HG02588 (cell line): Measurements from ENCODE around the gene RASGEF1B.
"Not testable (repeated sequence)": the region's sequence is repeated elsewhere in the genome, so short reads cannot be mapped to it uniquely, and the experiment has no call there.

ENCODE experiments used
- ATAC-seq: cut with Tn5 transposase; IDR thresholded peaks from one replicate; pipeline ENCODE4 v1.9.1; 2021; ENCODE audit warnings: mild to moderate bottlenecking, moderate library complexity; ENCODE audit not compliant: unreplicated experiment

Gene RASGEF1B

DNA sequence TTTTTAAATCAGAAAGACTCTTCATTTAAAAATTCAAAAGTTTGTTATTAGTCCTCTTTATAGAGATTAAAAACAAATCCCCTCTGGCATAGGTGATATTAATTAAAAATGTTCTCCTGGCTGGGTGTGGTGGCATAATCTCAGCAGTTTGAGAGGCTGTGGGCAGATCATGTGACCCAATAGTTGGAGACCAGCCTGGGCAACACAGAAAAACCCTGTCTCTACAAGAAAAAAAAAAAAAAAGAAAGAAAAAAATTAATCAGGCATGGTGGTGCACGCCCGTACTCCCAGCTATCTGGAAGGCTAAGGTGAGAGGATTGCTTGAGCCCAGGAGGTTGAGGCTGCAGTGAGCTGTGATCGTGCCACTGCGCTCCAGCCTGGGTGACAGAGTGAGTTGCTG is 38.9 kb downstream of the RASGEF1B start:
- no peak for ATAC-seq

GRCh38 chr4:81431971-81432370 is 39.7 kb downstream of the RASGEF1B start:
- no peak for ATAC-seq

DNA sequence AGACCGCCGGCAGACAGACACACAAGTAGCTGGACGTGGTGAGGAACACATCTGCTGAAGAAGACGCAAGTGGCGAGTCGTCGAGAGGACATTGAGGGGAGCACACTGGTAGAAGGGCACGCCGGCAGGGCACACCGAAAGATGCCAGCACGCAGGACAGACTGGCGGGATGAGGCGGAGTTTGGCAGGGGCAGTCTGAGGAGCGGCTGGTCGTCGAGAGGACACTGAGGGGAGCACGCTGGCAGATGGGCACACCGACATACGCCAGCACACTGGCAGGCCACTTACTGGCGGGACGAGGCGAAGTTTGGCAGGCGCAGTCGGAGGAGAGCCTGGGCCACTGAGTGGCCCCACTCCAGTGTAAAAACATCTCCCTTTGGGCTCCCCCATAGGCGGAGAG is 42.1 kb downstream of the RASGEF1B start:
- no peak for ATAC-seq

DNA sequence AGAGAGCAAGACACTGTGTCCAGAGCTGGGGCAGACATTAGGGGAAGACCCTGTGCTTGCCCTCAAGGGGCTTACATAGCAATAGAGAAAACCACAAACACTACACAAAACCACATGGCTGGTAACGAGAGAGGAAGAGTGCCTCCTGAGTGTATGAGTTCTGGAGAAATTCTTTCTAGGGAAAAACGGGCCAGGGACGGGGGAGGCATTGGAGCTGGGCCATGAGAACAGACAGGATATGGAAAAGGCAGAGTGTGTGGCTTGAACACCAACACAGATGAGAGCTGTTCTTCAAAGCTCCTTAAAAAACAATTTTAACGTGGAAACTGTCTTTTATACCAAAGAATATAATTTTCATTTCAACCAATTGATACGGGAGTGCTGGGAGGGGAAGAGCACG is 42.7 kb downstream of the RASGEF1B start:
- ATAC-seq: no peak

DNA sequence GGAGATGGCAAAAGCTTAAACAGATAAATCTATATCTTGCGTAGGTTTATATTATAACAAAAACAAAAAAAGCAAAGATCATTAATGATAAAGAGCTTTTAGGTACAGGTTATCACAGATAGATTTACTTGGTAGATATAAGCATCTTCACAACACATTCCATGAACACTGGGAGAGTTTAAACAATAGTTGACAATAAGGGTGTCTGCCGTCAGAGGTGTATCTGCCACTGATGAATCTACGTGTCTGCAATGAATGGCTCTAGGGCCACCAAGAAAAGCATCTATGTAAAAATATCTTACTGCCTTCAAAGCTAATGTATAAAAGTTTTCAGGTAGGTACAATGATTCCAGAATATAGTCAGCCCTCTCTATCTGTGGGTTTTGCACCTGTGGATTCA is 43.7 kb downstream of the RASGEF1B start:
- no peak for ATAC-seq

- ATAC-seq: no peak
These were observed 44.3 kb downstream of the RASGEF1B start for GRCh38 chr4:81427344-81427821.

GRCh38 chr4:81426770-81427289 is 44.9 kb downstream of the RASGEF1B start:
- no peak for ATAC-seq

DNA sequence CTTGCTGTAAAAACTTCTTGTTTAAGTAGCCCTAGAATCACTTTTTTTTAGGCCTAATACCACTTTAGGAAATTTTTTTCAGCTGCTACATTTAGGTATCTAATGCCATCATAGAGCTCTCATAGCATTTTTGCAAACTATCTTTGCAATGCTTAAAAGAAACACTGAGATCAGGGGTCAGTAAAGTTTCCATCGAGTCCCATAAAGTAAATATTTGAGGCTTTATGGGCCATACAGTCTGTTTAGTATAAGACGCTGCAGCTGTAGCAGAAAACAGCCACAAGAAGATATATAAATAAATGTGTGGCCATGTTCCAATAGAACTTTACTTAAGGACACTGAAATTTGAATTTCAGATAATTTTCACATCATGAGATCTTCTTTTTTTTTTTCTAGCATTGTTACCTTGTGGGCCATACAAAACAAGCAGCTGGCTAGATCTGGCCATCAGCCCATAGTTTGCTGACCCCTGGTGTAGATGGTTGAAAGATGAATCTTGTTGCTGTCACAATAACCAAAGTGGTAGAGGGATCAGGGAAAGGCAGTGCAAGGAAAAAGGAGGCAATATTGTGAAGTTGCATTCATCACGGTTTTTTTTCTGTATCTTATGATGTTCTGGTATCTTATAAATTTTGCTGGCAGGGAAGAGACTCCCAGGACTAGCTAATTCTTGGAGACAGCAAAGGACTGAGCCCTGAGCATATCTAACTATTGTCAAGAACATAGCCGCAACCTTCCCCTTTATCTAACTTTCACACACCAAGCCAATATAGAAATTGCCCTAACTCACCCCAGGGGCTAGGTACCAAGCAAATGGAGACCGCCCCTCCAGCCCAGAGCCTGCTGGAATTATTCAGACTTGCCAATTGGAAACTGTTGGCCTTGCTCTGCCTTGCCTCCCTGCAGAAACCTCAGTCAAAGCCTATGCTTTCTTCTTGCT is 46.6 kb downstream of the RASGEF1B start:
- no peak for ATAC-seq

DNA sequence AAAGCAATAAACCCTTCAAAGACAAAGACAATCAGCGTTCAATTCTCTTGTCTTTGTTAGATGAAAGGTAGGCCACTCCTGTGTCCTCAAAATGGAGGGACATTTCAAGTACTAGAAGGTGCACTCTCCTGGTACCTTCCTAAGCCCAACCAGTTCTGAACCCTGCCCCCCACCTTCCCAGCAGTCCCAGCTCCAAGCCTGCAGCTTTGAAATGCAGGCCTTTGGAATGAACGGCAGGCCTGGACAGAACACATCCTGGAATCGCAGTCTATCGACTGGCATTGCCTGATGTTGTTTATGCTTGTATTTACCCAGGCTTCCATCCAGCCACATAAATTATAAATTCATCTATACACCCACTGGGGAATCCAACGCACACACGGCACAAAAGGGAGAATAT is 47.4 kb downstream of the RASGEF1B start:
- no peak for ATAC-seq

GRCh38 chr4:81422595-81422994 is 49.1 kb downstream of the RASGEF1B start:
- no peak for ATAC-seq

GRCh38 chr4:81421346-81422218 is 50.1 kb downstream of the RASGEF1B start:
- ATAC-seq: peak; percentile 99

GRCh38 chr4:81418572-81418971 is 53.1 kb downstream of the RASGEF1B start:
- ATAC-seq: no peak

GRCh38 chr4:81412946-81413495 is 58.7 kb downstream of the RASGEF1B start:
- no peak for ATAC-seq

GRCh38 chr4:81410680-81411079 is 61.0 kb downstream of the RASGEF1B start:
- ATAC-seq: no peak

DNA sequence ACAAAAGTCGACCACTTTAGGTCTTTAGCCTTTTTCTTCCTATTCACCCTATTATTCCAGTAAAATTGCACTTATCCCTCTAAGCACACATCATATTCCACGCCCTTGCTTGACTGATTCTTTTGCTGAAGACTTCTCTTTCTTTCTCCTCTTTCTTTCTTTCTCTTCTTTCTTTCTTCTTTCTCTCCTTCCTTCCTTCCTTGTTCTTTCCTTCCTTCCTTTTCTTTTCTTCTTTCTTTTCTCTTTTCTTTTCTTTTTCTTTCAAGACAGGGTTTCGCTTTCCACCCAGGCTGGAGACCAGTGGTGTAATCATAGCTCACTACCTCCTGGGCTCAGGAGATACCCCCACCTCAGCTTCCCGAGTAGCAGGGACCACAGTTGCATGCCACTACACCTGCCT is 61.9 kb downstream of the RASGEF1B start:
- ATAC-seq: no peak

DNA sequence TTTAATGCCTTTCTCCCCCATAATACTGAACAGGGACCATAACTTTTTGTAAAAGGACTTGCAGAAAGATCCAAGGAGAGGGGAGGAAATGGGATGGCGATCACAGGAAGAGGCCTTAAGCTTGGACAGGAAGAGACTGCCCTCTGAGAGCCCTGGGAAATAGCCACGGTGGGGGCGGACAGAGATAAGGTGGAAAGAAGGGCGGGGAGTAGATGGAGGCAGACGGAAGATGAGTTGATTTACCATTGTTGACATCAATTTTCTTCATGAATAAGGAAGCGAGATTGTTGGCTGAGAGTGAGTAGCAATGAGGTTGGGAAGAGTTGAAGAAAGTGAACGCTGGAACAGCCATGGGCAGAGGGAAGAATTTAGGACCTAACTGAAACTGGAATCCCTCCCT is 63.4 kb downstream of the RASGEF1B start:
- no peak for ATAC-seq

- no peak for ATAC-seq
These were observed 64.0 kb downstream of the RASGEF1B start for GRCh38 chr4:81407726-81408125.

- ATAC-seq: not testable (repeated sequence)
These were observed 65.2 kb downstream of the RASGEF1B start for GRCh38 chr4:81406481-81406880.

DNA sequence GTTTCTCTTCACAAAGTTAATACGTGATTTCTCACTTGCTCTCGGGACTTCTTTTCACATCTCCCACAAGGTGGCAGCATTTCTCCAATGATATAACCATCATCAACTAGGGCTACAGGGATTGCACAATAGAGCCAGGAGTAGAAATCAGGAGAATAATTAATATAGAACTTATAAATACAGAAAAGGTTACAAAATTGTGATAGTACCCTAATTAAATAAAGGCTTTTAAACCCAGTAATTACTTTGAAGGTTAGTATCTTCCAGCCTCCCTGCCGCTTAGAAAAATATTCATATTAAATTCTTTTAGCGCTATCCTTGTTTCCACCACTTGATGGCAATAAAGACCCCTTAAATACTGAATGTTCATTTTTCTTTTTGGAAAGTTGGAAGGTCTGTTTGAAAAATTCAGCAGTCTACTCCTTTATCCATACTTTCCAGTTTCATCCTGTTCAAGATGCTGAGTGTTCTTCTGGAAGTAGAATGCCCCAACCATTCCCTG is 65.8 kb downstream of the RASGEF1B start:
- peak; percentile 73 for ATAC-seq

GRCh38 chr4:81404741-81405140 is 67.0 kb downstream of the RASGEF1B start:
- no peak for ATAC-seq

- no peak for ATAC-seq
These were observed 67.4 kb downstream of the RASGEF1B start for GRCh38 chr4:81404294-81404693.
